Ovary (tissue), 9 donors: ENCODE results near the gene ABCA1. TPM values are rescaled to one million over a fixed set of nuclear protein-coding genes. Genes with fewer than 3 reads are reported as not detected.

Experiments used
- DNase-seq, 5 donors: peaks; one replicate each; pipeline ENCODE4 v3.0.0-alpha.2; 2019 to 2020
- H3K27ac ChIP-seq, 2 donors: fragments of 200-600 bp; one replicate each; pipeline versions ENCODE4 v1.5.1 to v1.8.0; 2019 to 2022
- H3K27me3 ChIP-seq: fragments of 200-600 bp; one replicate; pipeline ENCODE4 v1.8.0; 2022
- H3K36me3 ChIP-seq: fragments of 200-600 bp; sonication (generic); one replicate; pipeline ENCODE4 v1.5.1; 2019
- H3K4me1 ChIP-seq: one replicate; pipeline ENCODE4 v1.8.1; 2013; ENCODE audit warnings: mild to moderate bottlenecking, moderate library complexity; ENCODE audit not compliant: insufficient read depth
- H3K4me3 ChIP-seq: fragments of 200-600 bp; sonication (generic); one replicate; pipeline ENCODE4 v1.5.1; 2017
- H3K9me3 ChIP-seq, 2 donors: fragments of 200-600 bp in 1 of 2; sonication (generic) in 1 of 2; one replicate each; pipeline versions ENCODE4 v1.5.1 to v1.8.1; 2013 to 2019; ENCODE audit warnings: mild to moderate bottlenecking in 1 of 2, moderate library complexity in 1 of 2
- EP300 ChIP-seq: sonication (generic); formaldehyde crosslinking; IDR thresholded peaks from one replicate; pipeline ENCODE4 v1.6.1; 2017; ENCODE audit warnings: antibody characterized with exemption
- POLR2A ChIP-seq: fragments of 450-650 bp; IDR thresholded peaks from one replicate; pipeline ENCODE4 v1.6.1; 2017; ENCODE audit warnings: antibody characterized with exemption, mild to moderate bottlenecking, moderate library complexity
- WGBS, 3 donors: extraction: QIAGEN DNeasy Blood & Tissue Kit in 1 of 3; methylation state at CpG; one replicate each; pipeline versions ENCODE4 v1.1.5 to v1.1.7; 2013 to 2017; 5-methylcytosine and 5-hydroxymethylcytosine counted together
- intact Hi-C, 4 donors: fragments of 100-400 bp; cut with DNase I; formaldehyde crosslinking; loops; one replicate each; pipeline versions ENCODE4 v1.11.0 to v1.15.1; 2022 to 2023
- polyA plus RNA-seq, 2 donors: library from polyadenylated mRNA; stranded (reverse); fragments of 200-250 nt in 1 of 2; fragments of 350-450 nt in 1 of 2; fragmentation: Illumina TruSeq in 1 of 2; extraction: RNeasy Lipid Tissue Mini Kit (QIAGEN cat#74804) in 1 of 2; gene quantifications; one replicate each; pipeline ENCODE4 v1.2.3, GENCODE V29; 2013 to 2014
- total RNA-seq, 7 donors: library from RNA; depleted of rRNA in 2 of 7; stranded (reverse); fragments of >200 nt in 2 of 7; fragmentation: NEBNext Ultra II Directional in 3 of 7; extraction: Animal tissue kit (Norgen Biotek cat#: 25700) in 3 of 7; gene quantifications; one replicate each; pipeline versions ENCODE4 v1.1.0 to v1.2.4, GENCODE V29; 2016 to 2023
- TF ChIP-seq, protein P1 (sequence below), 3 donors: fragments of 450-650 bp in 2 of 3; fragments of 200-600 bp in 1 of 3; IDR thresholded peaks; one replicate each; pipeline versions ENCODE4 v1.5.1 to v1.8.0; 2016 to 2022; ENCODE audit warnings: antibody characterized with exemption in 3 of 3, mild to moderate bottlenecking in 1 of 3
- donor health status: DM: no; HTN: no; CAD: no; lungs with moderate emphysema.
- donor health status: DM: no; HTN: no; CAD: no.
- donor health status: Bipolar disorder and iron deficiency.
- donor health status: DM: yes; HTN: yes; CAD: no.
- donor health status: DM: no; HTN: no; CAD: no.
- donor health status: DM: yes; HTN: yes; CAD: no.

ABCA1 gene
- total and polyA plus RNA-seq, 9 donors: 7.4 to 24.5 (median 17.5) TPM

DNA sequence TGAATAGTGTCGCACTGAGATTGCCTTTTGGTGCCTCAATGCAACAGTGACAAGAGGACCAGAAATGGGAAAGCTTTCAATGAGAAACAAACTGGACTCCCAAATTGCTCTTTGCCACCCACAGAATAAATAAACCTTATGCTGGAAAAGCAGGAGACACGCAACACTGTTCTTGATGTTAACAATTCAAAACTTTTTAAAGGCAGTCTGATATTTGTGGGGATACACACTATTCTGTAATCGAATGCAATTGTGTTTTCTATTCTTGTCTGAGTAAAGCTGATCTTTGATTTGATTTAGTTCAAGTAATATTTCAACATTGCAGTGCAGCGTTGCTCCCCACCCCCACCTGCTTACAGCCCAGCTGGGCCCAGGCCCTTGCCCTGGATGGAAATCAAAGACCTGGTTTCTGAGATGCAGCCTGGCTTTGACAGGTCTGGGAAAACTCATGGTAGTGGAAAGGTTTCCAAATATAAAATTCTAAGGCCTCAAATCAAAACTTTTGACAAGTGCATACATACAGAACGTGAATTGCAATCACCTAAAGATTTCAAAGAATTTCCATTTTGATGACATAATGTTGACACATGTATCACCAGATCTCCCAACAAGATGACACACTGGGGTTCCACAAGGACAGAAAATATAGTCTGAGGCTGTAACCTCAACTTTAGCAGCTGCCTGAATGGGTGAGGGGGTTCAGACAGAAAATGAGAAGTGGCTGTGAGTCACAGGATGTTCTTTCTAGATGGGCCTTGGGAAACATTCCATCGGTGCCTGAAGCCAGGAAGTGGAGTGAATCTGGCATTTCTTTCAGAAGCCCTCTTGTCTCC is 55.1 kb downstream of the ABCA1 start:
- WGBS, 3 donors: 40 to 42% (median 40%) methylated on average over 6 of the region's 6 CpGs
- no peak overlapping the region for H3K4me3 ChIP-seq
- DNase-seq: peak; percentile 58 to 67 (median 62)
- H3K27ac ChIP-seq: peak overlapping the region; percentile 63 to 73
- TF ChIP-seq, protein P1, sequence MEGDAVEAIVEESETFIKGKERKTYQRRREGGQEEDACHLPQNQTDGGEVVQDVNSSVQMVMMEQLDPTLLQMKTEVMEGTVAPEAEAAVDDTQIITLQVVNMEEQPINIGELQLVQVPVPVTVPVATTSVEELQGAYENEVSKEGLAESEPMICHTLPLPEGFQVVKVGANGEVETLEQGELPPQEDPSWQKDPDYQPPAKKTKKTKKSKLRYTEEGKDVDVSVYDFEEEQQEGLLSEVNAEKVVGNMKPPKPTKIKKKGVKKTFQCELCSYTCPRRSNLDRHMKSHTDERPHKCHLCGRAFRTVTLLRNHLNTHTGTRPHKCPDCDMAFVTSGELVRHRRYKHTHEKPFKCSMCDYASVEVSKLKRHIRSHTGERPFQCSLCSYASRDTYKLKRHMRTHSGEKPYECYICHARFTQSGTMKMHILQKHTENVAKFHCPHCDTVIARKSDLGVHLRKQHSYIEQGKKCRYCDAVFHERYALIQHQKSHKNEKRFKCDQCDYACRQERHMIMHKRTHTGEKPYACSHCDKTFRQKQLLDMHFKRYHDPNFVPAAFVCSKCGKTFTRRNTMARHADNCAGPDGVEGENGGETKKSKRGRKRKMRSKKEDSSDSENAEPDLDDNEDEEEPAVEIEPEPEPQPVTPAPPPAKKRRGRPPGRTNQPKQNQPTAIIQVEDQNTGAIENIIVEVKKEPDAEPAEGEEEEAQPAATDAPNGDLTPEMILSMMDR (IDR thresholded peaks at IDR 0.05): no peak
- TF ChIP-seq EP300 (no peak), POLR2A (no peak)
- H3K9me3 ChIP-seq: no peaks in the 10 kb centered on the region
- peaks cover 25% of the 10 kb centered on the region for H3K4me1 ChIP-seq
- H3K27me3 ChIP-seq: no peaks in the 10 kb centered on the region
- no peaks in the 10 kb centered on the region for H3K36me3 ChIP-seq
- intact Hi-C loops: loop anchor here in 1 of 4 donors (5.0 kb wide), 1 partner anchor 54 kb away; the partner anchor contains the start of gene ABCA1

DNA sequence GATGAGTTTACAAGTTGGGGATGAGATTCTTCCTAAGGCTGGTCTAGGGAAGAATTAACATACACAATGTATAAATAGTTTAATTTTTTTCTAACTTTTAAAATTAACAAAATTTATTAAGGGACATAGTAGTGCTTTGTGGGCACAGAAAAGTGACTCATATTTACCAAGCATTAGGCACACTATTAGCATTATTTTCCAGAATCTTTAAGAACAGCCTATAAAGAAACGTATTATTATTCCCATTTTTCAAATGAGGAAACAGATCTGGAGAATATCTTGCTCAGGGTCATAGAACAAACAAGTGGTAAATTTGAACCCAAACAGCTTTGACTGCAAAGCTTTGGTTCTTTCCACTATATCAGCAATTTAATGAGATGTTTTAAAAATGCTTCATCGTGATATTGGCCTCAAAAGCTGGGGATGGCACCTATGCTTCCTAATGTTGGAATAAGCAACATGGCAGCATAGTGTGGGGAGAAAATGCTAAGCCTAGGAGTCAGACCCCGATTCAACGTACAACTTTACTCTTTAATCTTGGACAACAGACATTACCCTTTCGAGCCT is 55.9 kb downstream of the ABCA1 start:
- DNase-seq: no peak
- peaks cover 25% of the 10 kb centered on the region for H3K4me1 ChIP-seq
- H3K4me3 ChIP-seq: no peak overlapping the region
- no peaks in the 10 kb centered on the region for H3K36me3 ChIP-seq
- H3K9me3 ChIP-seq: no peaks in the 10 kb centered on the region
- no peak overlapping the region for H3K27ac ChIP-seq
- TF ChIP-seq, protein P1 (IDR thresholded peaks at IDR 0.05): no peak
- no peak for TF ChIP-seq EP300
- TF ChIP-seq POLR2A: no peak
- H3K27me3 ChIP-seq: no peaks in the 10 kb centered on the region
- WGBS, 3 donors: 85 to 93% (median 91%) methylated on average over 5 of the region's 5 CpGs
- intact Hi-C loops: loop anchor here in 1 of 4 donors (5.0 kb wide), 1 partner anchor 55 kb away; the partner anchor contains the start of gene ABCA1

GRCh38 chr9:104869811-104870210 is 58.1 kb downstream of the ABCA1 start:
- no peaks in the 10 kb centered on the region for H3K27me3 ChIP-seq
- peak overlapping the region in 1 of 2 donors; percentile 73 for H3K27ac ChIP-seq
- H3K4me1 ChIP-seq: peaks cover 27% of the 10 kb centered on the region
- no peak for DNase-seq
- no peaks in the 10 kb centered on the region for H3K36me3 ChIP-seq
- WGBS, 3 donors: 18 to 21% (median 20%) methylated on average over 1 of the region's 1 CpG
- H3K4me3 ChIP-seq: no peak overlapping the region
- TF ChIP-seq, protein P1 (IDR thresholded peaks at IDR 0.05): no peak
- no peak for TF ChIP-seq EP300
- no peak for TF ChIP-seq POLR2A
- no peaks in the 10 kb centered on the region for H3K9me3 ChIP-seq
- intact Hi-C loops: loop anchor here (2.0 to 10.0 kb wide), 5 partner anchors 55 to 375 kb away; partner anchors contain the start of genes ABCA1 (in 3 of the 4) and SLC44A1 (in 1 of the 4)

- intact Hi-C loops: loop anchor here in 3 of 4 donors (2.0 to 10.0 kb wide), 4 partner anchors 56 to 376 kb away; partner anchors contain the start of genes ABCA1 (in 2 of the 3) and SLC44A1 (in 1 of the 3)
- TF ChIP-seq POLR2A (no peak), EP300 (no peak)
- TF ChIP-seq, protein P1 (IDR thresholded peaks at IDR 0.05): no peak
- no peaks in the 10 kb centered on the region for H3K9me3 ChIP-seq
- WGBS, 3 donors: 12 to 16% (median 14%) methylated on average over 12 of the region's 12 CpGs
- peak overlapping the region; percentile 15 to 73 for H3K27ac ChIP-seq
- H3K4me1 ChIP-seq: peaks cover 35% of the 10 kb centered on the region
- no peaks in the 10 kb centered on the region for H3K36me3 ChIP-seq
- DNase-seq: peak; percentile 77 to 84 (median 81)
- H3K27me3 ChIP-seq: no peaks in the 10 kb centered on the region
- H3K4me3 ChIP-seq: no peak overlapping the region
Observed at GRCh38 chr9:104868687-104869404, 59.1 kb downstream of the ABCA1 start.
